ENCODE measurements around the gene TTC8.
A peak's percentile ranks its signal among the peaks of the same experiment; 100 is the strongest.
"Not testable (repeated sequence)": the region's sequence is repeated elsewhere in the genome, so short reads cannot be mapped to it uniquely, and the experiment has no call there.

The TTC8 gene

GRCh38 chr14:88793259-88793625, 31.2 kb upstream of the TTC8 start:
- peaks cover 20% of the 10 kb centered on the region for H3K27me3 ChIP-seq (ENCODE audit: control insufficient read depth, insufficient read depth, low read length)
- no peak overlapping the region for H3K27ac ChIP-seq (ENCODE audit: low read length)
- peak overlapping the region; percentile 53; the same call in 1 of the 2 replicates for H3K4me3 ChIP-seq (ENCODE audit: low read length)
- no peaks in the 10 kb centered on the region for H3K36me3 ChIP-seq (ENCODE audit: control insufficient read depth, insufficient read depth, low read length)
- H3K4me1 ChIP-seq (ENCODE audit: control insufficient read depth, insufficient read depth, low read length), result no peaks in the 10 kb centered on the region
- no CpG with 5 or more reads among the region's 13 CpGs for WGBS (ENCODE audit: insufficient coverage, insufficient read length)
- no peaks in the 10 kb centered on the region for H3K9me3 ChIP-seq (ENCODE audit: control insufficient read depth, insufficient read depth, low read length)
- DNase-seq (ENCODE audit: low read depth, low spot score), result no peak

- Histone ChIP-seq H3K4me1 (ENCODE audit: control insufficient read depth, insufficient read depth, low read length) (no peaks in the 10 kb centered on the region), H3K27ac (ENCODE audit: low read length) (no peak overlapping the region), H3K4me3 (ENCODE audit: low read length) (no peak overlapping the region), H3K9me3 (ENCODE audit: control insufficient read depth, insufficient read depth, low read length) (no peaks in the 10 kb centered on the region), H3K36me3 (ENCODE audit: control insufficient read depth, insufficient read depth, low read length) (no peaks in the 10 kb centered on the region), H3K27me3 (ENCODE audit: control insufficient read depth, insufficient read depth, low read length) (peaks cover 2% of the 10 kb centered on the region; the same call in 1 of the 2 replicates)
- DNase-seq (ENCODE audit: low read depth, low spot score), result no peak
- WGBS (ENCODE audit: insufficient coverage, insufficient read length), result no CpG with 5 or more reads among the region's 4 CpGs
Measured at GRCh38 chr14:88798156-88798555, 26.3 kb upstream of the TTC8 start.

- Histone ChIP-seq H3K4me3 (ENCODE audit: low read length) (no peak overlapping the region), H3K36me3 (ENCODE audit: control insufficient read depth, insufficient read depth, low read length) (no peaks in the 10 kb centered on the region), H3K9me3 (ENCODE audit: control insufficient read depth, insufficient read depth, low read length) (no peaks in the 10 kb centered on the region), H3K4me1 (ENCODE audit: control insufficient read depth, insufficient read depth, low read length) (no peaks in the 10 kb centered on the region), H3K27ac (ENCODE audit: low read length) (no peak overlapping the region), H3K27me3 (ENCODE audit: control insufficient read depth, insufficient read depth, low read length) (no peaks in the 10 kb centered on the region)
- no CpG with 5 or more reads among the region's 5 CpGs for WGBS (ENCODE audit: insufficient coverage, insufficient read length)
- no peak for DNase-seq (ENCODE audit: low read depth, low spot score)
Measured at GRCh38 chr14:88799522-88799921, 24.9 kb upstream of the TTC8 start.

- no peaks in the 10 kb centered on the region for H3K27me3 ChIP-seq (ENCODE audit: control insufficient read depth, insufficient read depth, low read length)
- H3K9me3 ChIP-seq (ENCODE audit: control insufficient read depth, insufficient read depth, low read length), result no peaks in the 10 kb centered on the region; the same call in 1 of the 2 replicates
- H3K4me3 ChIP-seq (ENCODE audit: low read length), result no peak overlapping the region
- WGBS (ENCODE audit: insufficient coverage, insufficient read length), result no CpG with 5 or more reads among the region's 6 CpGs
- H3K36me3 ChIP-seq (ENCODE audit: control insufficient read depth, insufficient read depth, low read length), result no peaks in the 10 kb centered on the region
- DNase-seq (ENCODE audit: low read depth, low spot score), result no peak
- no peak overlapping the region for H3K27ac ChIP-seq (ENCODE audit: low read length)
- no peaks in the 10 kb centered on the region for H3K4me1 ChIP-seq (ENCODE audit: control insufficient read depth, insufficient read depth, low read length)
Measured at GRCh38 chr14:88802596-88802995, 21.9 kb upstream of the TTC8 start.

- no peak overlapping the region for H3K4me3 ChIP-seq (ENCODE audit: low read length)
- no CpG with 5 or more reads among the region's 2 CpGs for WGBS (ENCODE audit: insufficient coverage, insufficient read length)
- DNase-seq (ENCODE audit: low read depth, low spot score), result no peak
Measured at GRCh38 chr14:88804035-88804434, 20.4 kb upstream of the TTC8 start.

GRCh38 chr14:88804477-88804876, 20.0 kb upstream of the TTC8 start:
- no CpG with 5 or more reads among the region's 1 CpG for WGBS (ENCODE audit: insufficient coverage, insufficient read length)
- no peaks in the 10 kb centered on the region for H3K27me3 ChIP-seq (ENCODE audit: control insufficient read depth, insufficient read depth, low read length)
- no peaks in the 10 kb centered on the region; the same call in 1 of the 2 replicates for H3K9me3 ChIP-seq (ENCODE audit: control insufficient read depth, insufficient read depth, low read length)

More at GRCh38 chr14:88804035-88804434, 20.4 kb upstream of the TTC8 start:
- Histone ChIP-seq H3K36me3 (ENCODE audit: control insufficient read depth, insufficient read depth, low read length) (no peaks in the 10 kb centered on the region), H3K4me1 (ENCODE audit: control insufficient read depth, insufficient read depth, low read length) (no peaks in the 10 kb centered on the region), H3K27ac (ENCODE audit: low read length) (no peak overlapping the region), H3K9me3 (ENCODE audit: control insufficient read depth, insufficient read depth, low read length) (no peaks in the 10 kb centered on the region; the same call in 1 of the 2 replicates), H3K27me3 (ENCODE audit: control insufficient read depth, insufficient read depth, low read length) (no peaks in the 10 kb centered on the region)

GRCh38 chr14:88808359-88808758, 16.1 kb upstream of the TTC8 start:
- no peak overlapping the region for H3K27ac ChIP-seq (ENCODE audit: low read length)
- H3K36me3 ChIP-seq (ENCODE audit: control insufficient read depth, insufficient read depth, low read length), result no peaks in the 10 kb centered on the region
- no peak overlapping the region for H3K4me3 ChIP-seq (ENCODE audit: low read length)
- no peak for DNase-seq (ENCODE audit: low read depth, low spot score)
- H3K27me3 ChIP-seq (ENCODE audit: control insufficient read depth, insufficient read depth, low read length), result no peaks in the 10 kb centered on the region
- no peaks in the 10 kb centered on the region; the same call in 1 of the 2 replicates for H3K9me3 ChIP-seq (ENCODE audit: control insufficient read depth, insufficient read depth, low read length)
- no peaks in the 10 kb centered on the region for H3K4me1 ChIP-seq (ENCODE audit: control insufficient read depth, insufficient read depth, low read length)

More at GRCh38 chr14:88804477-88804876, 20.0 kb upstream of the TTC8 start:
- Histone ChIP-seq H3K4me3 (ENCODE audit: low read length) (no peak overlapping the region), H3K27ac (ENCODE audit: low read length) (no peak overlapping the region), H3K4me1 (ENCODE audit: control insufficient read depth, insufficient read depth, low read length) (no peaks in the 10 kb centered on the region), H3K36me3 (ENCODE audit: control insufficient read depth, insufficient read depth, low read length) (no peaks in the 10 kb centered on the region)
- DNase-seq (ENCODE audit: low read depth, low spot score), result no peak

GRCh38 chr14:88815980-88816379, 8.5 kb upstream of the TTC8 start:
- WGBS (ENCODE audit: insufficient coverage, insufficient read length), result no CpG with 5 or more reads among the region's 4 CpGs
- no peak for DNase-seq (ENCODE audit: low read depth, low spot score)
- no peaks in the 10 kb centered on the region for H3K27me3 ChIP-seq (ENCODE audit: control insufficient read depth, insufficient read depth, low read length)
- no peaks in the 10 kb centered on the region for H3K36me3 ChIP-seq (ENCODE audit: control insufficient read depth, insufficient read depth, low read length)
- H3K4me1 ChIP-seq (ENCODE audit: control insufficient read depth, insufficient read depth, low read length), result no peaks in the 10 kb centered on the region
- no peaks in the 10 kb centered on the region for H3K9me3 ChIP-seq (ENCODE audit: control insufficient read depth, insufficient read depth, low read length)
- no peak overlapping the region for H3K4me3 ChIP-seq (ENCODE audit: low read length)
- no peak overlapping the region for H3K27ac ChIP-seq (ENCODE audit: low read length)

- no CpG with 5 or more reads among the region's 1 CpG for WGBS (ENCODE audit: insufficient coverage, insufficient read length)
- Histone ChIP-seq H3K9me3 (ENCODE audit: control insufficient read depth, insufficient read depth, low read length) (no peaks in the 10 kb centered on the region), H3K36me3 (ENCODE audit: control insufficient read depth, insufficient read depth, low read length) (no peaks in the 10 kb centered on the region), H3K4me3 (ENCODE audit: low read length) (no peak overlapping the region), H3K27ac (ENCODE audit: low read length) (no peak overlapping the region), H3K27me3 (ENCODE audit: control insufficient read depth, insufficient read depth, low read length) (no peaks in the 10 kb centered on the region), H3K4me1 (ENCODE audit: control insufficient read depth, insufficient read depth, low read length) (no peaks in the 10 kb centered on the region)
- no peak for DNase-seq (ENCODE audit: low read depth, low spot score)
Measured at GRCh38 chr14:88818018-88818417, 6.4 kb upstream of the TTC8 start.

GRCh38 chr14:88819674-88820073, 4.8 kb upstream of the TTC8 start:
- DNase-seq (ENCODE audit: low read depth, low spot score); H3K4me1 ChIP-seq (ENCODE audit: control insufficient read depth, insufficient read depth, low read length); H3K9me3 ChIP-seq (ENCODE audit: control insufficient read depth, insufficient read depth, low read length); H3K4me3 ChIP-seq (ENCODE audit: low read length); H3K36me3 ChIP-seq (ENCODE audit: control insufficient read depth, insufficient read depth, low read length); H3K27ac ChIP-seq (ENCODE audit: low read length); H3K27me3 ChIP-seq (ENCODE audit: control insufficient read depth, insufficient read depth, low read length): not testable (repeated sequence)
- WGBS (ENCODE audit: insufficient coverage, insufficient read length), result no CpG with 5 or more reads among the region's 3 CpGs

GRCh38 chr14:88821378-88821777, 3.1 kb upstream of the TTC8 start:
- Histone ChIP-seq H3K9me3 (ENCODE audit: control insufficient read depth, insufficient read depth, low read length) (no peaks in the 10 kb centered on the region), H3K4me1 (ENCODE audit: control insufficient read depth, insufficient read depth, low read length) (no peaks in the 10 kb centered on the region), H3K27me3 (ENCODE audit: control insufficient read depth, insufficient read depth, low read length) (no peaks in the 10 kb centered on the region), H3K4me3 (ENCODE audit: low read length) (no peak overlapping the region), H3K27ac (ENCODE audit: low read length) (no peak overlapping the region), H3K36me3 (ENCODE audit: control insufficient read depth, insufficient read depth, low read length) (no peaks in the 10 kb centered on the region)
- no CpG with 5 or more reads among the region's 2 CpGs for WGBS (ENCODE audit: insufficient coverage, insufficient read length)
- DNase-seq (ENCODE audit: low read depth, low spot score), result no peak

Data from iPS DF 6.9 (cell line).